HG03432 (cell line): ENCODE measurements around the gene GRID1.

Source experiments
- ATAC-seq: cut with Tn5 transposase; IDR thresholded peaks from one replicate; pipeline ENCODE4 v1.9.1; 2021; ENCODE audit warnings: mild to moderate bottlenecking, moderate library complexity; ENCODE audit not compliant: unreplicated experiment

The GRID1 gene

GRCh38 chr10:85613391-85613790 lies 753.2 kb downstream of the GRID1 start:
- ATAC-seq, result no peak

GRCh38 chr10:85612833-85613232 lies 753.8 kb downstream of the GRID1 start:
- peak; percentile 53 for ATAC-seq

DNA sequence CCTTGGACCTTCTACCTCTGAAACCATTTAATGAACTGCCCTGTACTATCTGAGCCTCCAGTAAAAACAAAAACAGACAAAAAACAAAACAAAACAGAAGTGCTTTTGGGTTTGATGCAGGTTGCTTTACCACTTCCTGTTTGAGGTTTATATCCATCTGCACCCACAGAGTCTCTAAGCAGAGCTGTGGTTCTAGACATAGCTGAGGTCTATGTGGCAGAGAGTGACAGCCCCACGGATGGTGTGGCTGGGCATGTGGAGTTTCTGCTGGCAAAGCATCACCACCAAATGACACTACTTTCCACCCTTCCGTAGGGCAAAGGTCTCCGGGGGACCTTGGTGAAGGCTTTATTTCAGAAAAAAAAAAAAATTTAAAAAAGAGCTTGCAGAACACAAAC lies 754.2 kb downstream of the GRID1 start:
- peak; percentile 96 for ATAC-seq

GRCh38 chr10:85611746-85612377 lies 754.7 kb downstream of the GRID1 start:
- no peak for ATAC-seq

DNA sequence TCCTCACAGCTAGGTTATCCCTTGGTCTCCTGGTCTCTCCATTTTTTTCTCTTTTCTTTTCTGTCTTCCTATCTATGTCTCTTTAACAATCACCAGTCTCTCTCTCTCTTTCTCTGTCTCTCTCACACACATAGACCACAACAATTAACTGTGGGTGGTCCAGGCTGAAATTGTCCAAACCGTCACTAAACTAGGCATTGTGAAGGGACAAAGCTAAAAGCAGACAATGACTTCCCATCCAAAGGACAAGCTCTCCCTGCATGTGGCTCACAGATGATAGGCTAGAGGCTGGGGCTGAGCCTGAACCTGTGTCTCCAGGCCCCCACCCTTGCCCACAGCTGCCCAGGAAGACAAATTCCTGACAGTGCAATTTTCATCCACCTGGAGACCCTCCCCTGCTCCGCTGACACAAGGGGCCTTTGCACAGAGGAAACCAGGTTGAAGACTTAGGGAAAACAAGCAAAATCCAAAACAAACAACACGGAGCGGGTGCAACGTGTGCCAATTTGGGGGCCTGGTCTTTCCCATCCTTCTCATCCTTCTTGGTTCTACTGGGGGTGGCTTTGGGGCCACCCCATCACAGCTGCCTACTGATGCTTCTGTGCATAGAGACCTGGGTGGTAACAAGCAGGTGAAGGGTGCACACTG lies 755.4 kb downstream of the GRID1 start:
- ATAC-seq, result no peak

- ATAC-seq, result no peak
Observed at GRCh38 chr10:85610381-85611092, 756.1 kb downstream of the GRID1 start.

- ATAC-seq, result no peak
Observed at GRCh38 chr10:85609509-85609908, 757.1 kb downstream of the GRID1 start.

- no peak for ATAC-seq
Observed at GRCh38 chr10:85608706-85609105, 757.9 kb downstream of the GRID1 start.

GRCh38 chr10:85607043-85607695 lies 759.4 kb downstream of the GRID1 start:
- ATAC-seq, result no peak

GRCh38 chr10:85606401-85606800 lies 760.2 kb downstream of the GRID1 start:
- no peak for ATAC-seq

- ATAC-seq, result no peak
Observed at GRCh38 chr10:85604884-85605283, 761.7 kb downstream of the GRID1 start.

- ATAC-seq, result no peak
Observed at GRCh38 chr10:85604136-85604725, 762.4 kb downstream of the GRID1 start.

GRCh38 chr10:85603151-85603940 lies 763.2 kb downstream of the GRID1 start:
- ATAC-seq, result no peak

DNA sequence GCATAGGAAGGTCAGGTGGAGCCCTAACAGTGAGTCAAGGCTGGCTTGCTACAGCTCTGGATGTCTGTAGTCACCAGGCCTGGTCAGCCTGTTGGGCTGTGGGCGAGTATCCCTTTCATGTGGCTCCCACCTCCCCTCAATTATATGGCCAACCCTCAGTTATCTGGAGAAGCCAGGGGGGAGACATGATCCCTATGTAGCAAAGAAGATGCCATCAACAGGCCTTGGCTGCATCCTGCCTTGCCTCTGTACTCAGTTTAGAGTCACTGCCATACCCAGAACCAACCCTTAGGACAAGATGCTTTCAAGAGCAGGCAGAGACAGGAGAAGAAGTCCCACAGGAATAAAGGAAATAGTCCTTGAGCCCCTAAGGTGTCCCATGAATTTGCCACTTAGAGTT lies 763.9 kb downstream of the GRID1 start:
- no peak for ATAC-seq

DNA sequence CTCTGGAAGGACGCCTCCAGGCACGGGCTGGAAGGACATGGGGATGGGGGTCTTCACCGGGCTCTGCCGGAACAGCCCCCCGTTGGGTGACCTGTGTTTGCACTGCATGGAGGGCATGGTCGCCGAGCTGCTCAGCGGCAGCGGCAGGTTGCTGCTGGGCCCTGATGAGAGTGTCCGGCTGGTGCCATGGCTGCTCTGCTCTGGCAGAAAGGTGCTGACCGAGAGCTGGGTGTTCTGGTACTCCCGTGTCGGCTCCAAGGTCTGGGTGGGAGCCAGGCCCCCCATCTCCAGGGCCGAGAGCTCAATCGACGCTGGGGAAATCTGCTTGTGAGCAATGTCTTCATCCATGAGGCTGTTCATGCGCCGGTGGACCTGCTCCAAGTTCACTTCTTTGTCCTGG lies 764.3 kb downstream of the GRID1 start:
- no peak for ATAC-seq

DNA sequence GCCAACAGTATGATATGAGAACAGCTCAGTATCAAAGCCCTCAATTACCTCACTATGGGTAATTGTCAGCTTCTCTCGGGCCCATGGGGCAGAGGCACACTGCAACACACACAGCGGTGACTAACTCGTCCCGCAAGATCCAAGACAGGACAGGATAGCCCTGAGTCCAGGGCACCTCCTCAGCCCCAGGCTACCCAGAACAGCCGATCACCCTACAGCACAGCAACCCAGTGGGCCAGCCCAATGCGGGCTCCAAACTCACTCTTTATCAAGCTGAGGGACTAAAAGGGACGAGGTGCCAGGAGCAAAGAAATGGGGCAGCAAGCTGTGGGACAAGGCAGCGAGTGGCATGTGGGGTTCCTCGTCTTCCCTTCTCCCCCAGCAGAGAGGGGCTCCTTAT lies 765.1 kb downstream of the GRID1 start:
- no peak for ATAC-seq

DNA sequence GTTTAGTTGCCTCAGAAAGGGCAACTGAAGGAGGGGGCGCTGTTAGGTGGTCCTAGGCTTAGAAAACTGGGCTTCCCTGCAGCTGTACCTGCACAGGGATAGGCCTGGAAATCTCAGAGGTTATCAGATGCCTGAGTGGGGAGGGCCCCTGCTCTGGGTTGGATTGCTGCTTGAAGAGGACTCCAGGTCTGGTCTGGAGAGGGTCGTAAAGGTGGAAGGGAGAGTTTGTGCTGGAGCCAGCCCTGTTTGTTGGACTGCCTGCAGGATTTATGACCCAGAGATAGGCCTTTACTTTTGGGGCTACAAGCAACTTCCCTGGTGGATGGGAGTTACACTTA lies 765.9 kb downstream of the GRID1 start:
- no peak for ATAC-seq

GRCh38 chr10:85600026-85600743 lies 766.4 kb downstream of the GRID1 start:
- ATAC-seq, result no peak

DNA sequence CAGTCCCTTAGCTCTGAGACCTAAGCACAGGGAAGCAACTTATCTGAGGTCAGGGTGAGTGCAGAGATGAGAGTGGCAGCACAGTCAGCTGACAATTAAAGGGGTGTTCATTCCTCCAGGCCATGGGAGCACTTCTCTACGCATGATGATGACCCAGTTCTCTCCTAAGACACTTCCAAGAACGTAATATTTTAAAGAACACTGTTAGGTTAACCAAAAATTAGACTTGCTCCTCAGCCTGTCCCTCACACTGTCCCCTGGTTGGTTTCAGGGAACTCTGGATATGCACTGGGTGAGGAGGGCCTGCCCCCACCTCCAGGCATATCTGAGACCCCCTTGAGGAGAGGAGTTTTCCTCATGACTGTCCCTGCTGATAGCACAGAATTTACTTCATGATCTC lies 767.5 kb downstream of the GRID1 start:
- peak; percentile 15 for ATAC-seq

GRCh38 chr10:85598646-85599045 lies 767.9 kb downstream of the GRID1 start:
- peak; percentile 72 for ATAC-seq
